HepG2 (cell line): ENCODE data around the gene ABCC3. TPM values are rescaled to one million over a fixed set of nuclear protein-coding genes. Genes with fewer than 3 reads are reported as not detected.

Experiments used
- ATAC-seq: fragments of 200-7000 bp; cut with Tn5 transposase; 3 replicates; pipeline ENCODE4 v1.9.1; 2020; ENCODE audit warnings: mild to moderate bottlenecking, moderate library complexity
- BruUV-seq: library from RNA; stranded (reverse); fragments of 400-500 nt; replicated peaks from 2 replicates; lab custom pipeline; 2021; lab: Mats Ljungman, UMichigan
- CTCF ChIA-PET: fragments of 300-600 bp; formaldehyde crosslinking; extraction: SDS; loops from one replicate; lab custom pipeline; 2021; ENCODE audit warnings: low total read pairs, inconsistent platforms, low intra/inter-chr PET ratio; lab: Yijun Ruan, JAX
- POLR2A ChIA-PET: fragments of 350-600 bp; sonication (Branson Sonifier 250); formaldehyde crosslinking; loops from one replicate; lab custom pipeline; 2020; ENCODE audit warnings: antibody characterized with exemption, inconsistent platforms; lab: Yijun Ruan, JAX
- DNase-seq: peaks from one replicate; pipeline ENCODE4 v3.0.0-alpha.2; 2015; ENCODE audit warnings: low spot score
- FAIRE-seq: peaks from 3 replicates; lab custom pipeline; 2011; peaks lifted over from hg19 to GRCh38; lab: Jason Lieb, UNC
- H2AFZ ChIP-seq: one replicate; pipeline ENCODE4 v1.6.1; 2011; ENCODE audit warnings: low read length, inconsistent platforms
- H3K27ac ChIP-seq: fragments of 300-600 bp; 3 replicates; pipeline ENCODE4 v1.8.0; 2011; ENCODE audit warnings: mixed run types, mild to moderate bottlenecking, mixed read lengths, low read length, inconsistent platforms; ENCODE audit not compliant: insufficient read depth; ENCODE audit errors: extremely low read length
- H3K27me3 ChIP-seq, 2 experiments: fragments of 200-600 bp in 1 of 2; 2 replicates in 1 of 2; 3 replicates in 1 of 2; pipeline versions ENCODE4 v1.6.0 to v1.8.0; 2011; ENCODE audit warnings: low read length in 2 of 2, mild to moderate bottlenecking in 2 of 2, moderate library complexity in 2 of 2, inconsistent platforms in 1 of 2; ENCODE audit not compliant: insufficient read depth in 2 of 2, control insufficient read depth in 1 of 2
- H3K36me3 ChIP-seq, 2 experiments: fragments of 200-600 bp in 1 of 2; replicated peaks in 1 of 2; 2 replicates in 1 of 2; 3 replicates in 1 of 2; pipeline versions ENCODE4 v1.5.1 to v1.8.0; 2011; ENCODE audit warnings: low read length in 2 of 2, inconsistent platforms in 1 of 2; ENCODE audit not compliant: insufficient read depth in 2 of 2, control insufficient read depth in 1 of 2
- H3K4me1 ChIP-seq: 2 replicates; pipeline ENCODE4 v1.5.1; 2012; ENCODE audit warnings: low read length, inconsistent platforms; ENCODE audit not compliant: insufficient read depth
- H3K4me2 ChIP-seq: 2 replicates; pipeline ENCODE4 v1.6.0; 2011; ENCODE audit warnings: low read depth, low read length, inconsistent platforms
- H3K4me3 ChIP-seq, 3 experiments: fragments of 200-600 bp in 1 of 3; sonication (generic), shearing (Covaris generic) in 1 of 3; replicated peaks in 1 of 3; 2 replicates each; pipeline ENCODE4 v1.5.1; 2011 to 2016; ENCODE audit warnings: low read length in 3 of 3, inconsistent platforms in 2 of 3, low read depth in 2 of 3, mild to moderate bottlenecking in 2 of 3, control low read depth in 1 of 3, mixed read lengths in 1 of 3; ENCODE audit not compliant: insufficient read depth in 1 of 3
- H3K79me2 ChIP-seq: one replicate; pipeline ENCODE4 v1.6.1; 2011; ENCODE audit warnings: low read length, inconsistent platforms; ENCODE audit not compliant: insufficient read depth
- H3K9ac ChIP-seq: 2 replicates; pipeline ENCODE4 v1.6.0; 2011; ENCODE audit warnings: mild to moderate bottlenecking, low read depth, low read length, inconsistent platforms; ENCODE audit not compliant: insufficient read depth
- H3K9me3 ChIP-seq: 2 replicates; pipeline ENCODE4 v1.5.1; 2012; ENCODE audit warnings: mild to moderate bottlenecking, low read length
- H4K20me1 ChIP-seq: 2 replicates; pipeline ENCODE4 v1.6.0; 2011; ENCODE audit warnings: inconsistent platforms, mild to moderate bottlenecking, low read length, moderate library complexity; ENCODE audit not compliant: insufficient read depth
- AHDC1 ChIP-seq: sonication (generic); formaldehyde crosslinking; IDR thresholded peaks from 2 replicates; pipeline ENCODE4 v1.5.1; 2020; ENCODE audit warnings: mild to moderate bottlenecking, missing genetic modification reagents, borderline replicate concordance
- ARNTL ChIP-seq: sonication (generic); formaldehyde crosslinking; IDR thresholded peaks from 2 replicates; pipeline ENCODE4 v1.4.0; 2020; ENCODE audit warnings: mild to moderate bottlenecking, missing genetic modification reagents
- GLMP ChIP-seq: sonication (generic); formaldehyde crosslinking; IDR thresholded peaks from 2 replicates; pipeline ENCODE4 v1.9.0; 2021; ENCODE audit warnings: missing genetic modification reagents, mild to moderate bottlenecking, borderline replicate concordance
- HMGXB4 ChIP-seq, 2 experiments: sonication (generic) in 1 of 2; formaldehyde crosslinking in 1 of 2; IDR thresholded peaks; 2 replicates each; pipeline versions ENCODE4 v1.4.0 to v1.6.1; 2018 to 2020; ENCODE audit warnings: missing genetic modification reagents in 2 of 2, borderline replicate concordance in 1 of 2, low read depth in 1 of 2, mild to moderate bottlenecking in 1 of 2, missing biosample characterization in 1 of 2
- PITX1 ChIP-seq: sonication (generic); formaldehyde crosslinking; IDR thresholded peaks from 2 replicates; pipeline ENCODE4 v1.5.1; 2020; ENCODE audit warnings: mild to moderate bottlenecking, missing genetic modification reagents
- SNAPC2 ChIP-seq: sonication (generic); formaldehyde crosslinking; IDR thresholded peaks from 2 replicates; pipeline ENCODE4 v1.8.1; 2022; ENCODE audit warnings: mild to moderate bottlenecking, missing genetic modification reagents
- ZNF253 ChIP-seq: sonication (generic); formaldehyde crosslinking; IDR thresholded peaks from 2 replicates; pipeline ENCODE4 v1.8.0; 2022; ENCODE audit warnings: mild to moderate bottlenecking, missing genetic modification reagents, borderline replicate concordance
- ZNF543 ChIP-seq: sonication (generic); formaldehyde crosslinking; IDR thresholded peaks from 2 replicates; pipeline ENCODE4 v1.4.0; 2020; ENCODE audit warnings: mild to moderate bottlenecking, missing genetic modification reagents
- ZNF777 ChIP-seq: sonication (generic); formaldehyde crosslinking; IDR thresholded peaks from 2 replicates; pipeline ENCODE4 v1.4.0; 2020; ENCODE audit warnings: missing genetic modification reagents
- ZNF83 ChIP-seq: sonication (generic); formaldehyde crosslinking; IDR thresholded peaks from 2 replicates; pipeline ENCODE4 v1.4.0; 2020; ENCODE audit warnings: missing genetic modification reagents, mild to moderate bottlenecking, borderline replicate concordance
- ZNF891 ChIP-seq: sonication (generic); formaldehyde crosslinking; IDR thresholded peaks from 2 replicates; pipeline ENCODE4 v1.5.0; 2020; ENCODE audit warnings: mild to moderate bottlenecking, missing genetic modification reagents
- WGBS: methylation state at CpG from one replicate; pipeline ENCODE4 v1.1.6; 2017; ENCODE audit warnings: low lambda C conversion rate; 5-methylcytosine and 5-hydroxymethylcytosine counted together
- in situ Hi-C: cut with HindIII; loops from 2 replicates; pipeline ENCODE4 v1.10.0; 2017; ENCODE audit warnings: low pct_unique_long_range_greater_than_20kb; ENCODE audit not compliant: extremely low pct_ligation_motif_present
- intact Hi-C: fragments of 100-400 bp; cut with micrococcal nuclease; formaldehyde crosslinking; loops from one replicate; pipeline ENCODE4 v1.10.0; 2022; ENCODE audit not compliant: unreplicated experiment
- polyA plus RNA-seq, 8 experiments: library from polyadenylated mRNA; depleted of rRNA in 3 of 8; stranded (reverse) in 7 of 8; unstranded in 1 of 8; fragments of >200 nt; fragmentation: Illumina TruSeq in 4 of 8; extraction: Trizol in 4 of 8; gene quantifications; 2 replicates each; pipeline versions ENCODE4 v1.2.1 to v1.2.3, GENCODE V29; 2011 to 2016; ENCODE audit warnings: low read depth in 4 of 8, missing spikeins in 1 of 8, mixed read lengths in 1 of 8; ENCODE audit not compliant: insufficient read depth in 1 of 8
- total RNA-seq, 5 experiments: library from RNA; depleted of rRNA; stranded (reverse); fragments of >200 nt; fragmentation: Illumina TruSeq; extraction: Trizol; gene quantifications; 2 replicates each; pipeline ENCODE4 v1.2.3, GENCODE V29; 2016; ENCODE audit warnings: low read depth in 1 of 5
- TF ChIP-seq, protein P1 (sequence below): sonication (generic); formaldehyde crosslinking; IDR thresholded peaks from 2 replicates; pipeline ENCODE4 v1.4.0; 2020; ENCODE audit warnings: low read depth, missing genetic modification reagents

The ABCC3 gene
- total and polyA plus RNA-seq, 2 of the 13 experiments (the other 11 are each of a cell fraction or from before 2014, with no cell fraction given) = 25.2 to 50.7 TPM

DNA sequence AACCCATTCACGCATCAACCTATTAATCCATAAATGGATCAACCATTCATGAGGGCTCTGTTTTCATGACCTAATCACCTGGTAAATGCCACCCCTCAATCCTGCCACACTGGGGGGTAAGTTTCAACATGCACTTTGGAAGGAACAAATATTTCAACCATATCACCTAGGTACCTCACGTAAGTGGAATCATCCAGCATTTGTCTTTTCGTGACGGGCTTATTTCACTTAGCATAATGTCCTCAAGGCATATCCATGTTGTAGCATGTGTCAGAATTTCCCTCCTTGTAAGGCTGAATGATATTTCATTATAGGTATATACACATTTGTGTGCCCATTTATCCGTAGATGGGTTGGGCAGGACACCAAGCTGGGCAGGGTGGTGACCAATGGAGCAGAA lies 37.4 kb downstream of the ABCC3 start:
- in situ Hi-C loops (no loop called here), intact Hi-C loops (no loop called here)
- no peaks in the 10 kb centered on the region for H3K36me3 ChIP-seq
- TF ChIP-seq, protein P1, sequence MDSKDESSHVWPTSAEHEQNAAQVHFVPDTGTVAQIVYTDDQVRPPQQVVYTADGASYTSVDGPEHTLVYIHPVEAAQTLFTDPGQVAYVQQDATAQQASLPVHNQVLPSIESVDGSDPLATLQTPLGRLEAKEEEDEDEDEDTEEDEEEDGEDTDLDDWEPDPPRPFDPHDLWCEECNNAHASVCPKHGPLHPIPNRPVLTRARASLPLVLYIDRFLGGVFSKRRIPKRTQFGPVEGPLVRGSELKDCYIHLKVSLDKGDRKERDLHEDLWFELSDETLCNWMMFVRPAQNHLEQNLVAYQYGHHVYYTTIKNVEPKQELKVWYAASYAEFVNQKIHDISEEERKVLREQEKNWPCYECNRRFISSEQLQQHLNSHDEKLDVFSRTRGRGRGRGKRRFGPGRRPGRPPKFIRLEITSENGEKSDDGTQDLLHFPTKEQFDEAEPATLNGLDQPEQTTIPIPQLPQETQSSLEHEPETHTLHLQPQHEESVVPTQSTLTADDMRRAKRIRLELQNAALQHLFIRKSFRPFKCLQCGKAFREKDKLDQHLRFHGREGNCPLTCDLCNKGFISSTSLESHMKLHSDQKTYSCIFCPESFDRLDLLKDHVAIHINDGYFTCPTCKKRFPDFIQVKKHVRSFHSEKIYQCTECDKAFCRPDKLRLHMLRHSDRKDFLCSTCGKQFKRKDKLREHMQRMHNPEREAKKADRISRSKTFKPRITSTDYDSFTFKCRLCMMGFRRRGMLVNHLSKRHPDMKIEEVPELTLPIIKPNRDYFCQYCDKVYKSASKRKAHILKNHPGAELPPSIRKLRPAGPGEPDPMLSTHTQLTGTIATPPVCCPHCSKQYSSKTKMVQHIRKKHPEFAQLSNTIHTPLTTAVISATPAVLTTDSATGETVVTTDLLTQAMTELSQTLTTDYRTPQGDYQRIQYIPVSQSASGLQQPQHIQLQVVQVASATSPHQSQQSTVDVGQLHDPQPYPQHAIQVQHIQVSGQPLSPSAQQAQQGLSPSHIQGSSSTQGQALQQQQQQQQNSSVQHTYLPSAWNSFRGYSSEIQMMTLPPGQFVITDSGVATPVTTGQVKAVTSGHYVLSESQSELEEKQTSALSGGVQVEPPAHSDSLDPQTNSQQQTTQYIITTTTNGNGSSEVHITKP (CRISPR knock-in tag) = no peak
- TF ChIP-seq ZNF83 = no peak
- TF ChIP-seq ZNF253 = no peak
- no peak for TF ChIP-seq ZNF543
- no peak for TF ChIP-seq ARNTL (CRISPR knock-in tag)
- no peak for TF ChIP-seq HMGXB4 (CRISPR knock-in tag; IDR thresholded peaks at IDR 0.05; ENCODE audit: borderline replicate concordance in 1 of 2, low read depth in 1 of 2)
- TF ChIP-seq GLMP (CRISPR knock-in tag) = no peak
- no peak for TF ChIP-seq SNAPC2 (CRISPR knock-in tag)
- no peak for TF ChIP-seq PITX1
- no peak for TF ChIP-seq ZNF777 (CRISPR knock-in tag)
- TF ChIP-seq ZNF891 (CRISPR knock-in tag) = no peak
- TF ChIP-seq AHDC1 (CRISPR knock-in tag) = no peak

More for the DNA sequence above, 37.4 kb downstream of the ABCC3 start:
- ChIA-PET POLR2A (interaction anchor here (1.7 to 6.7 kb wide), 3 partner anchors 11 to 22 kb away, joined by 6 to 38 read pairs (median 19); no protein-coding TSS in a partner anchor), CTCF (no interaction called here)
- no peaks in the 10 kb centered on the region for H3K79me2 ChIP-seq
- DNase-seq = no peak
- no peaks in the 10 kb centered on the region for H3K27me3 ChIP-seq
- H3K27ac ChIP-seq = no peak overlapping the region
- H2AFZ ChIP-seq = no peak overlapping the region
- BruUV-seq = no TSS peak
- no peak for FAIRE-seq
- no peak overlapping the region for H3K4me3 ChIP-seq
- 99% methylated on average over 5 of the region's 5 CpGs for WGBS
- no peak for ATAC-seq
- H4K20me1 ChIP-seq = no peaks in the 10 kb centered on the region
- no peaks in the 10 kb centered on the region for H3K9me3 ChIP-seq
- no peak overlapping the region for H3K4me2 ChIP-seq
- peaks cover 54% of the 10 kb centered on the region for H3K4me1 ChIP-seq
- no peak overlapping the region for H3K9ac ChIP-seq
